Measurements from ENCODE around the gene SOCS6.

DNA sequence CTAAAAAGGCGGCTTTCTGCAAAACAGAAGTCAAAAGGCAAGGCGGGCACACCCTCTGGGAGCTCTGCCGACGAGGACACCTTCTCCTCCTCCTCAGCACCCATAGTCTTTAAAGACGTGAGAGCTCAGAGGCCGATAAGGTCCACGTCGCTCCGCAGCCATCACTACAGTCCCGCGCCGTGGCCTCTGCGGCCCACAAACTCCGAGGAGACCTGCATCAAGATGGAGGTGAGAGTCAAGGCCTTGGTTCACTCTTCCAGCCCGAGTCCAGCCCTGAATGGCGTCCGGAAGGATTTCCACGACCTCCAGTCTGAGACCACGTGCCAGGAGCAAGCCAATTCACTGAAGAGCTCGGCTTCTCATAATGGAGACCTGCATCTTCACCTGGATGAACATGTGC is 36.1 kb downstream of the SOCS6 start:
- no peak for TF ChIP-seq EP300 (IDR thresholded peaks at IDR 0.05; ENCODE audit: low read depth)
- TF ChIP-seq, protein P1, sequence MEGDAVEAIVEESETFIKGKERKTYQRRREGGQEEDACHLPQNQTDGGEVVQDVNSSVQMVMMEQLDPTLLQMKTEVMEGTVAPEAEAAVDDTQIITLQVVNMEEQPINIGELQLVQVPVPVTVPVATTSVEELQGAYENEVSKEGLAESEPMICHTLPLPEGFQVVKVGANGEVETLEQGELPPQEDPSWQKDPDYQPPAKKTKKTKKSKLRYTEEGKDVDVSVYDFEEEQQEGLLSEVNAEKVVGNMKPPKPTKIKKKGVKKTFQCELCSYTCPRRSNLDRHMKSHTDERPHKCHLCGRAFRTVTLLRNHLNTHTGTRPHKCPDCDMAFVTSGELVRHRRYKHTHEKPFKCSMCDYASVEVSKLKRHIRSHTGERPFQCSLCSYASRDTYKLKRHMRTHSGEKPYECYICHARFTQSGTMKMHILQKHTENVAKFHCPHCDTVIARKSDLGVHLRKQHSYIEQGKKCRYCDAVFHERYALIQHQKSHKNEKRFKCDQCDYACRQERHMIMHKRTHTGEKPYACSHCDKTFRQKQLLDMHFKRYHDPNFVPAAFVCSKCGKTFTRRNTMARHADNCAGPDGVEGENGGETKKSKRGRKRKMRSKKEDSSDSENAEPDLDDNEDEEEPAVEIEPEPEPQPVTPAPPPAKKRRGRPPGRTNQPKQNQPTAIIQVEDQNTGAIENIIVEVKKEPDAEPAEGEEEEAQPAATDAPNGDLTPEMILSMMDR (IDR thresholded peaks at IDR 0.05), result no peak

Data from transverse colon (tissue), 3 donors.